GM19351 (cell line): ENCODE results near the gene CEND1.

ENCODE experiments used
- ATAC-seq: cut with Tn5 transposase; IDR thresholded peaks from one replicate; pipeline ENCODE4 v1.9.1; 2021; ENCODE audit warnings: mild to moderate bottlenecking, moderate library complexity; ENCODE audit not compliant: unreplicated experiment

CEND1 gene

GRCh38 chr11:813072-813455, 23.2 kb upstream of the CEND1 start:
- no peak for ATAC-seq

DNA sequence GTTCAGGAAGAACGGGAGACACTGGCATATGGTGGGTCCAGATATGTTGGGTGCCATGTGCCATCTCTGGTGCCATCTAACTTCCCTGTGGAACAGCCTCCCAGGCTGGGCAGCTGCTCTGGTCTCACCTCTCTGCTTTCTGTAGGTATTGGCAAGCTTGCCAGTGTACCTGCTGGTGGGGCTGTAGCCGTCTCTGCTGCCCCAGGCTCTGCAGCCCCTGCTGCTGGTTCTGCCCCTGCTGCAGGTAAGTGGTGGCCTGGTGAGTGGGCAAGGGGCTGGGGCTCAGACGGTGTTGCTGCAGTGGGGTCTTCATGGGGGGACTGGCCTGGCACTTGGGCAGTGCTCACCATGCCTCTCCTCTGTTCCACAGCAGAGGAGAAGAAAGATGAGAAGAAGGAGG, 22.5 kb upstream of the CEND1 start:
- no peak for ATAC-seq

- no peak for ATAC-seq
Observed at GRCh38 chr11:811446-812245, 21.8 kb upstream of the CEND1 start.

- ATAC-seq = peak; percentile 4
Observed at GRCh38 chr11:810040-810567, 20.2 kb upstream of the CEND1 start.

DNA sequence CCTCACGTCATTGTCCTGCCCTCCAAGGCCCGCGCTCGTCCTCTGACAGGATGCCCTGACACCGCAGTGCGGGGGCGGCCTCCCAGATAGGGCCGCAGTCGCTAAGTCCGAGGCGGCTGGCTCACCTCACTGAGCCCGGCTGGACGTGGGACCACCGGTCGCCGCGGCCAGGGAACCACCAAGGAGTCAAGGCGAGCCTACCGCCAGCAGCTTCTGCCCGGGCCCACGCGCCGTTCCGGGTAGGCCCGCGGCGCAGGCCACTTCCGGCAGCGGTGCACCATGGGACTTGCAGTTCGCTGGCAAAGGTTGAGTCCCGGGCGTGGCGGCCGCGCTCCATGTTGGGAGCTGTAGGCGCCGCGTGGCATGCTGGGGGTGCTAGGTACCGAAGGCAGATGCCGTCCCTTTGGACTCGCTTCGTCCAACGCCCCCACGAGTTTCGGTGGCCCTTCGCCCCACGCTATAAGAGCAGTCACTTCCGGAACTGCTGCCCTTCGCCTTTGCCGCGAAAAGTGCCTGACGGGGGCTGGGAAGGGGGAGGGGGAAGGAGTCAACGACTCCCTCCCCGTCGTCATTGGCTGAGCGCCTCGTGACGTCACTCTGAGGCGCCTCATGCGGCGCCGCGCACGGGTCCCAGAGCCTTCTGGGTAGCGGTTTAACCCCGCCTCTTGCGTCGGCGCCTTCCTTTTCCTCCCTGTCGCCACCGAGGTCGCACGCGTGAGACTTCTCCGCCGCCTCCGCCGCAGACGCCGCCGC, 19.6 kb upstream of the CEND1 start, which contains the start of gene RPLP2:
TSS of gene RPLP2 (plus strand) at position 681 of the 753 bp plus-strand sequence. CDS start 268 bp downstream, outside the sequence.
- ATAC-seq = peak; percentile 72

DNA sequence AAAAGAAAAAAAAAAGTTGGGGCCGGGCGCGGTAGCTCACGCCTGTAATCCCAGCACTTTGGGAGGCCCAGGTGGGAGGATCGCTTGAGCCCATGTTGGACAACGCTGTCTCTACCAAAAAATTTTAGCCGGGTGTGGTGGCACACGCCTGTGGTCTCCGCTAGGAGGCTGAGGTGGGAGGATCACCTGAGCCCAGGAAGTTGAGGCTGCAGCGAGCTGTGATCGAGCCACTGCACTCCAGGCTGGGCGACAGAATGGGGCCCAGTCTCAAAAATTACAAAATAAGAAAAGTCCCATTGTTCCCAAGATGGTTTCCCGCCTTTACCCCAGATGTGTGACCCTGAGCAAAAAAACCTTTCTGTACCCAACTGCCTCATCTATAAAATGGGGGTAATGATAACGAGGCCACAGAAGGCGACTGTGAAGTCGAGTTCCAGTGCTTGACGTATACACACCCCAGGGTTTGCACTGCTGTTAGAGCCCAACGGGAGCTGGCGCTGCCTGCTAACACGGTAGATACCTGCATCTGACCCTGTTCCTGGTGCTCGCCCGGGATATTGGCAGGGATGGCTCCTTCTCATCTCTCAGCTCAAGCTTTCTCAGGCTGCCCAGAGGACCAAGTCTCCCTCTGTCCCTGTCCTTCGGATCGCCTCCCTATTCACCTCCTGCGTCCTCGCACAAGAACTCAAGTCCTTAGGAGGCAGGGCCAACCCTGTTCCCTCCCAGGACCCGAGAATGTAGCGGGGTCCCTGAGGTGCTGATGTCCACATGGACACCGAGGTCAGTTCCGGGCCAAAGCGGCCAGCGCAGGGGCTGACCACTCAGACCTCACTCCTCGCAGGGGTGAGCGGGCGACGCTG, 18.8 kb upstream of the CEND1 start:
- no peak for ATAC-seq

GRCh38 chr11:804599-804964, 14.7 kb upstream of the CEND1 start:
- ATAC-seq = no peak

- ATAC-seq = no peak
Observed at GRCh38 chr11:803770-804598, 14.1 kb upstream of the CEND1 start.

DNA sequence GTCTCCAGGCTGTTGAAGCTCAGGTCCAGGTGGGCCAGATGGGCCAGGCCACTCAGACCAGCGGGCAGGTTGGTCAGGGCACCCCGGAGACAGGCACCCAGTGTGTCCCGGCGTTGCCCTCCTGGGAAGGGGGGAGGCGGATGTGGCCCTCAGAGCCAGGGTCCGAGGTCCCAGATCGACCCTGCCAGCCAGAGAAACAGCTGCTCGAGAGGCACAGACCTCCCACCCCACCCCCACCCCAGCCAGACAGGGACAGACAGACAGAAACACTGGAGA, 13.5 kb upstream of the CEND1 start:
- ATAC-seq = no peak

DNA sequence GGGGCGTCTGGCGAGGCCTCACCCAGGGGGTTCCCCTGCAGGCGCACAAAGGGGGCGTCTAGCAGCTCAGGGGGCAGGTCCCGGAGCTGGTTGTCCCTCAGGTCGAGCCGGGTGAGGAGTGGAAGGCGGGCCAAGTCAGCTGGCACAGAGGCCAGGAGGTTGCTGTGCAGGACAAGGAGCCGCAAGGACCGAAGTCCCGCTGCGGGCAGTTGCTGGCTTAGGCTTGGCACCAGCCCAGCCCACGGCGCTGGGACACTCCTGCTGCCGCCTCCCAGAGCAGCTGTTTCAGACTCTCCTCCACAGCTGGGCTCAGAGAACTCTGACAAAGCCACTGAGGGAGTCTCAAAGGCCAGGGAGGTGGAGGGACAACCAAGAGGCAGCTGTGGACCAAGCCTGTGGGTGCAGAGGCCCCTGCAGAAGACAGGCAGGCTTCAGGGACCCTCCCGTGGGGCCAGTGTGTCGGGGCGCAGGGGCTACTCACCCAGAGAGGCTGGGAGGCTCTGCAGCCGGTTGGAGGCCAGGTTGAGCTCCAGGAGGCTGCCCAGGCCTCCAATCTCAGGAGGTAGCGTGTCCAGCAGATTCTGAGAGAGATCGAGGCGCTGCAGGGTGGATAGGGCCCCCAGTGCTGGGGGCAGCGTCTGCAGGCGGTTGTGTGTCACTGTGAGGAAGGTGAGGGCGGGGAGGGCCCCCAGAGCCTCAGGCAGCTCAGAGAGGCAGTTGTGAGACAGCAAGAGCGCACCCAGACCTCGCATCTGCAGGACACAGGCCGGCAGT, 13.0 kb upstream of the CEND1 start:
- no peak for ATAC-seq

DNA sequence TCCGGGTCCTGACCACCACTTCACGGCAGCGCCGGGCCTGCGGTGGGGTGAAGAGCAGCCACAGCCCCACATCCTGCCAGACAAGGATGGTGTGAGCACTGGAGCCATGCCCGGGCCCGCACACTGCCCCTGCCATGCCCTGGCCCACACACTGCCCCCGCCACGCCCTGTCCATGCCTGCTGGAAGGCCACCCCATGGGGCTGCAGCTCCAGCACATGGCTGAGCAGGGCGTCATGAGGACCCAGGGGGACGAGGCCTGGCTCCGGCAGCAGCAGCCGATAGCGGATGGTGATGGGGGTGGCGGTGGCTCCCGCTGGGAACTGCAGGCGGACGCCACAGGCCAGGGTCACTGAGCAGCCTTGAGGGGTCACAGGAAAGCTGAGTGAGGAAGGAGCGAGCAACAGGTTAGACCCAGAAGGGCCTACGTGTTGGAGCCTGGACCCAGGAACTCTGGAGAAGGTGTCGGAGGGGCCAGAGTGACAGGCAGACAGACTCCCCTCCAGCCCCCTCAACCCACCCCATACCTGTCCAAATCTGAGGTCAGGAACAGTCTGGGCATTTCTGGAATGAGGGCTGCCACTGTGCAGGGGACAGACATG, 12.2 kb upstream of the CEND1 start:
- no peak for ATAC-seq

DNA sequence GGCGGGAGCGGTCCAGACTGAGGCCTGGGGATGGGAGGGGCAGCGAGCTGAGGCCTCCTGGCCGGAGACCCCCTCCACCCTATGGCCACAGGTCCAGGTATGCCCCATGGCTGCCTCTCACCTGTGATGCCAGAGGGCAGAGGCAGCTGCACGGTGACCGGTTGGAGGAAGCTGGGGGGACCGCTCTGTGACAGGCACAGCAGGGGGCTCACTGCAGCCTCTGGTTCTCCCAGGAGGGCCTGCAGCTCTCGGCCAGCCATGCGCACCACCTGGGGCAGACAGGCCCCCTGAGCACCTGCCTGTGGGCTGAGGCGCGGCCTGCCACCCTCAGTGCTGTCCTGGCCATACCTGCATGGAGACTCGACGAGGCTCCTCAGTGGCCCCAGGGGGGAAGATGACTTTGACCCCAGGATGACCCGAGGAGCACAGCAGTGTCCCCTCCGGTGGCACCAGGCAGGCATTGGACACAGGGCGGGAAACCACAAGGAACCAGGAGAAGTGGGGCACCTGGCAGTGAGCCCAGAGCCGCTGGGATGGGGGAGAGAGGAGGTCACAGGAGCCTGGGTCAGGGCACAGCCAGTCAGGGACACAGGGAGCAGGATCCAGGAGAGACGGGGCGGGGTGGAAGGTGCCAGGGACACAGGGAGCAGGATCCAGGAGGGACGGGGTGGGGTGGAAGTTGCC, 11.3 kb upstream of the CEND1 start:
- ATAC-seq = no peak

DNA sequence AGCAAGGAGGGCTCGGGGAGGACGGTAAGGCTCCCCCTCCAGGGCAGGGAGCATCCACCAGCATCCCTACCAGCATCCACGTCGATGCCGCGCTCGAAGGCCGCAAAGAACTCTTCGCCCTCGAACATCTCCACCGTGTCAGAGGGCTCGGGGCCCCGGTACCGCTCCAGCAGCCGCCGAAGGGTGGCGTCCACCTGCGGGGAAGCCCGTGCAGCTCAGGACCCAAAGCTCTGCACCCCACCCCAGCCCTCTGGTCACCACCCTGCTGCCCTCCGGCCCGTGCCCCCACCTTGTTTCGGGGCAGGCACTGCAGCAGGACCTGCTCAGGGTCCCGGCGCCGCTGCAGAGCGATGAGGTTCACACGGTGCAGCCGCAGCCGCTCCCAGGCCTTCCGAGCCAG, 10.6 kb upstream of the CEND1 start:
- ATAC-seq = no peak

- ATAC-seq = no peak
Observed at GRCh38 chr11:799641-800316, 9.9 kb upstream of the CEND1 start.

DNA sequence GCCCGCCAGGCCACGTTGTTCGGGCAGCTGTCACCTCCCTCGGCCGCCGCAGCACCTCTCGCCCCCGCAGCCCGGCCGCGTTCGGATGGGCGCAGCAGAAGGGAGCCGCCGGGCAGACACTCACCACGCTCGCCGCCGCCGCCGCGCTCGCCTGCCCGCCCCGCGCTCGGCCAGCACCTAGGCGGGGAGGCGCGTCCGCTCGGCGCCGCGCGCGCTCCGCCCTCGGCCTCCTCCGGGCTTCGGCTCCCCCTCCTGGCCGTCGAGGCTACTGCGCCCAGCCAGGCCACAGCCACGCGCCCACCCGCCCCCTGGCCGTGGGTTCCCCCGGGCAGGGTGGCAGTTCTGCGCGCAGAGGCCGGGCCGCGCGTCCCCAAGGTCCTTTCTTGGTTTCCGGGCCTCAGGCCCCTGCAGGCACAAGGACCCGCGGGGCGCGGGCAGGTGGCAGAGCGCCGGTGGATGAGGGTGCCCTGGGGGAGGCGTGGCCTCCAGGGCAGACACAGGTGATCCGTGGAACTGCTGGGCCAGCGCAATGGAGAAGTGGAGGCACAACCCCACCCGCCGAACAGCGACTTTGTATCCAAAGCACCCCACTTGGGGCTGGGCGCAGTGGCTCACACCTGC, 8.3 kb upstream of the CEND1 start, which contains the start of gene SLC25A22:
TSS of gene SLC25A22 (minus strand) at position 189 of the 621 bp plus-strand sequence. CDS start 3,275 bp downstream, outside the sequence.
- ATAC-seq = peak; percentile 55

GRCh38 chr11:797296-798092, 7.6 kb upstream of the CEND1 start:
- peak; percentile 50 for ATAC-seq
